H7 (cell line): ENCODE results near the gene TMEM234. TPM values are rescaled to one million over a fixed set of nuclear protein-coding genes. Genes with fewer than 3 reads are reported as not detected.

Experiments
- DNase-seq: peaks from one replicate; pipeline ENCODE4 v3.0.0; 2012
- H3K27me3 ChIP-seq: 2 replicates; pipeline ENCODE4 v1.6.0; 2011; ENCODE audit warnings: mild to moderate bottlenecking, low read length; ENCODE audit not compliant: control insufficient read depth, insufficient read depth
- H3K36me3 ChIP-seq: replicated peaks from 2 replicates; pipeline ENCODE4 v1.5.1; 2011; ENCODE audit warnings: low read length; ENCODE audit not compliant: control insufficient read depth, insufficient read depth
- H3K4me3 ChIP-seq: 2 replicates; pipeline ENCODE4 v1.5.1; 2011; ENCODE audit warnings: low read depth, mild to moderate bottlenecking, control low read depth, low read length, moderate library complexity; ENCODE audit not compliant: insufficient read depth
- total RNA-seq: library from RNA; depleted of rRNA; stranded (reverse); fragments of >200 nt; shearing (Covaris generic); gene quantifications from 2 replicates; pipeline ENCODE4 v1.2.3, GENCODE V29; 2014; rRNA removed

The TMEM234 gene
- total RNA-seq, 1 experiment from 2014 or later = 11.8 TPM

DNA sequence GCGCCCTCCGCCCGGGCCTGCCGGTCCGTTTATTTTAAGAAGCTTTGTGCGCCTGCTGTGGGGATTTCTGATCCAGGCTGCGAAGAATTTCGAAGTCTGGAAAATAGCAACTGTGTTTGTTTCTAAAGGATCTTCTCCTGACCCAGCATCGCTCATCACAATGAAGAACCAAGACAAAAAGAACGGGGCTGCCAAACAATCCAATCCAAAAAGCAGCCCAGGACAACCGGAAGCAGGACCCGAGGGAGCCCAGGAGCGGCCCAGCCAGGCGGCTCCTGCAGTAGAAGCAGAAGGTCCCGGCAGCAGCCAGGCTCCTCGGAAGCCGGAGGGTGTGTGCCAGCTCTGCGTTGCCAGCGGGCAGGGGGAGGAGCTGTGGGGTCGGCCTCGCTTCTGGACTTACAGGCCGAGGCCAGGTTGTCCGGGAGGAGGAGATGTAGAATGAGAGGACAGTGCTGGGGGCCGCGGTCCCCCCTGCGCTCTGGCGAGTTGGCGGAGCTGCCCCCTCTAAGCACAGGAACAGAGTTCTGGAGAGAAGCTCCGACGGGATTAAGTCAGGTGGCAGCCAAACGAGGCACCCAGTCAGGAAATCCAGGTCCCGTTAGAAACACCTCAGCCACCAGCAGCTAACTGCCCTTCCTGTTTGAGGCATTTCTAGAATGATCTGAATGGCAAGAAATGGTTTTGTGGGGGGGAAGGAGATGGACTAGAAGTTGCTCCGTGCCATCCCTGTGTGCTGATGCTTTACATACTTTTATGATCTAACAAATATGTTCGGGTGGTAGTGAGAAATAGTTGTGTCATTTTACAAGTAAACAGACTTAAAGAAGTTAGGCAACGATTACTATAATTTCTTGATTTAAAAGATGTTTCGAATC lies 41.7 kb downstream of the TMEM234 start:
- peak overlapping the region; percentile 75 for H3K4me3 ChIP-seq
- peaks cover 19% of the 10 kb centered on the region for H3K36me3 ChIP-seq
- DNase-seq = peak; percentile 87
- no peaks in the 10 kb centered on the region for H3K27me3 ChIP-seq

DNA sequence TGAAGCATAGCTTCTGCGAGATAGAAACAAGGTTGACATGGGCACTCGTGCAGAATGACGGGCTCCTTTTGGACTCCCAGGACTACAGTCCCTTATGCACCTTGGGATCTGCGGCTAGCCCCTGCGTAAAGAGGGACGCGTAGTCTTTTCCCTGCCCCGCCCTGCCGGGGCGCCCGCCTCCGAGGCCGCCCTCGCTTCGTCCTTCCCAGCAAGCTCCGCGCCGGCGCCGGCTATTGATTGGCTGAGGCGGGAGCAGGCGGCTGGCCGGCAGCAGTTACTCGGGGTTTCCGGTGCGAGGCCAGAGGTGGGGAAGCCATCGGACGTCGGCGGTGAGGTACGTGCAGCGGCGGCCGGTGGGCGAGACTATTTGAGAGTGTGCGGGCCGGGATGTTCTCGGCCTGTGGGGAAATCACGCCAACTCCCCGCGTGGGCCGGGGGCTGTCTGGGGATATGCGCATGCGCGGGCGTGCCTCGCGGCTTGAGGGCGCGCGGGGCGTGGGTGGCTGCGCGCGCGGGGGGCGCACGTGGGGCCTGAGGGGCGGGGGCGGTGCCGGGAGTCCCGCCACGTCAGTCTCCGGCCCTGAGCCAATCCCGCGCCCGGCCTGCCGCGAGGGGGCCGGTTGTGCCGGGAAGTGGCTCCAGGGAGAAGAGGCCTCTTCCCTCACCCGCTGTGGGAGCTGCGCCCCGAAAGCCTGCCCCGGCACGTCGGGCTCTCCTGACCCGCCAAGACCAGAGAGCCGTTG lies 42.5 kb downstream of the TMEM234 start, which contains the start of gene TXLNA:
Gene TXLNA (plus strand): TSS at position 233 of the 743 bp plus-strand sequence. CDS start 671 bp downstream, outside the sequence.
- H3K27me3 ChIP-seq = no peaks in the 10 kb centered on the region
- peak within 1 kb of the TSS; percentile 75 for H3K4me3 ChIP-seq
- H3K36me3 ChIP-seq = peaks cover 15% of the 10 kb centered on the region
- DNase-seq = peak; percentile 98

GRCh38 chr1:32179193-32179442 lies 43.0 kb downstream of the TMEM234 start:
- peaks cover 13% of the 10 kb centered on the region for H3K36me3 ChIP-seq
- peak overlapping the region; percentile 75 for H3K4me3 ChIP-seq
- DNase-seq = no peak

DNA sequence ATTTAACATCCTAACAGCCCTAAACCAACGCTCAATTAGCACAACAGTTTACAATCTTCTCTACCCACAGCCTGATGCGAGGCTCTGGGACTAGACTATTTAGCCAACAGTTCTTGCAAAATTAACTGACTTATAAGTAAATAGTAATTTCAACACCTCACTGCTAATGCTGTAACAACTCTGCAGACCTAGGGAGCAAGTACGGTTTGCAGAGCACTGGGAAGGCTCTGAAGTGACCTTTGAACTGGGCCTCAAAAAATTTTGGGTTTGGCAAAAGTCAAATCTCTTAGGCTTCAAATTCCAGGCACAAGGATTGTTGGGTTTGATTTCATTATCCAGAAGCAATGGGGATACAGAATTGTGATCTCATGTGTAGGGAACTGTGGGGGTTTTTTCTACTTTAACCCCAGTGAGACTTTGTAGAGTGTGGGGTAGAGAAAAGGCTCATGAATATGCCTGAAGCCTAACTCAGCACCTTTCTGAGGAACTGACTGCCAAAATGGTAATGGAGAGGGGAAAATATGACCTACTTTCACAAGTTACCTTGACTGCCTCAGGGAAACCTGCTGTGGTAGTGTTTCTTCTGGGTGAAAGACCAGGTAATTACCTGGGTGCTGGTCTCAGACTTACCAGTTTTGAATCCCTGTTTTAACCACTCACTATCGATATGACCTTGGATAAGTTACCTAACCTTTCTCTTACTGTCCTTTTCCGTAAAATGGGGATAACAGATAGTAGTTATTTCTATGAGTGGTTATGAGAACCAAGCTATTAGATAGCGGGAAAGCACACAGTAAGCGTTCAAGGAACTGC lies 43.6 kb downstream of the TMEM234 start:
- Histone ChIP-seq H3K4me3 (no peak overlapping the region; the same call in 1 of the 2 replicates), H3K36me3 (peaks cover 11% of the 10 kb centered on the region), H3K27me3 (no peaks in the 10 kb centered on the region)
- DNase-seq = no peak

More at GRCh38 chr1:32179193-32179442, 43.0 kb downstream of the TMEM234 start:
- no peaks in the 10 kb centered on the region for H3K27me3 ChIP-seq

DNA sequence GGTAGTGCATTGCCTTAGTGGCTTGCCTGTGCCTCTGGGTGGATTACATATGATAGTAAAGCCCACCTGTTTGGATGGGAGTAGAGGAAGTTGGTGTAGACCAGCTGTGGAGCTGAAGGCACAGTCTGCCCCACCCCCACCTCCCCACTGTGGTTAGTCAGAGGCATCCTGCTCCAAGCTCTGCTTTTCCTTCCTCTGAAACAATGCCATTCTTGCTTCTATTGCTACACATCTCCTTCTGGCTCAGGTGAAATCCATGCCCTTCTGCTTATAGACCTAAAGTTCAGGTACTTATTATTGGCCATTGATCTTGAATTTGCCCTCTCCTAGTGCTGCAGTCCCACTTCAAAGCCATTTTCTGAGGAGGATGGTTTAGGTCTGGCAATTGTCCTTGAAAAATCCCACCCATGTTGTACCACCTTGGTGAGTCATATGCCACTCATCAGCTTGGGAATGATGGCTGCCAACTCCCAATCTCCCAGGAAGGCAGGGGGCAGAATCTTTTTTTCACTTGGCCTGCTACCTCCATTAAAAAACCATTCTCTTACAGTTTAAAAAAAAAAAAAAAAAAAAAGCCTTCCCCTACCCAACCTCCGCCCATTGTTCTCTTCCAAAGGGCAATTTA lies 49.4 kb downstream of the TMEM234 start:
- no peak for DNase-seq
- H3K36me3 ChIP-seq = peaks cover 32% of the 10 kb centered on the region
- H3K27me3 ChIP-seq = no peaks in the 10 kb centered on the region
- no peak overlapping the region for H3K4me3 ChIP-seq

DNA sequence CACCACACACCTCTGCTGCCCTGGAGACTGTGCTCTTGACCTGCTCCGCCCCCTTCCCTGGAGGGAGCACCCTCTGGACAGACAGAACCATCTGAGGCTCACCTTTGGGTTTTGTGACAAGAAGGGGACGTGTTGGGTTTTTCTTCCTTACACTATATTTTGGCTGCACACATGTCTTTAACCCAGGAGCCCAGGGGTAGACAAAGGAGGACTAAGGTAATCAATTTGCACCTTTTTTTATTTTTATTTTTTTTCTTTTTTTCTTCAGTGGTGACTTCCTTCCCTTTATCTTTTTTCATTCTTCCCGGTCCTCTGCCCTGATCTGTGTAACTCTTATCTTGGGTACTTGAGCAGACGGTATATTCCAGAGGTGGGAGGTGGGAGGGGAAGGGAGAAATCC lies 51.2 kb downstream of the TMEM234 start:
- H3K27me3 ChIP-seq = no peaks in the 10 kb centered on the region
- DNase-seq = no peak
- H3K36me3 ChIP-seq = peaks cover 41% of the 10 kb centered on the region
- H3K4me3 ChIP-seq = no peak overlapping the region

Other genes starting within 250 kb of the TMEM234 start
- gene KHDRBS1, start 208.5 kb downstream of the TMEM234 start, total RNA-seq = 84.7 and 108 TPM in 2 replicates
- 11.1 and 14.3 TPM in 2 replicates for gene TMEM39B, start 149.4 kb downstream of the TMEM234 start, total RNA-seq
- 101 and 111 TPM in 2 replicates for gene KPNA6, start 114.3 kb downstream of the TMEM234 start, total RNA-seq
- gene TXLNA, start 42.7 kb downstream of the TMEM234 start, total RNA-seq = 70.2 and 77.3 TPM in 2 replicates
- gene CCDC28B, start 21.8 kb downstream of the TMEM234 start, total RNA-seq = 56.0 and 57.8 TPM in 2 replicates
- gene IQCC, start 16.7 kb downstream of the TMEM234 start, total RNA-seq = 8.3 and 8.7 TPM in 2 replicates
- gene DCDC2B, start 13.3 kb downstream of the TMEM234 start, total RNA-seq = not detected in 2 replicates
- 458 and 547 TPM in 2 replicates for gene EIF3I, start 54 bp upstream of the TMEM234 start, total RNA-seq
- 3.1 and 4.1 TPM in 2 replicates for gene FAM167B, start 24.9 kb upstream of the TMEM234 start, total RNA-seq
- gene LCK, start 28.9 kb upstream of the TMEM234 start, total RNA-seq = 70.5 and 75.8 TPM in 2 replicates
- gene HDAC1, start 69.7 kb upstream of the TMEM234 start, total RNA-seq = 133 and 151 TPM in 2 replicates
- 478 and 603 TPM in 2 replicates for gene MARCKSL1, start 113.9 kb upstream of the TMEM234 start, total RNA-seq
- 4.0 and 8.2 TPM in 2 replicates for gene FAM229A, start 140.1 kb upstream of the TMEM234 start, total RNA-seq
- gene TSSK3, start 140.2 kb upstream of the TMEM234 start, total RNA-seq = 1.2 and 3.7 TPM in 2 replicates
- 91.5 and 97.8 TPM in 2 replicates for gene BSDC1, start 172.1 kb upstream of the TMEM234 start, total RNA-seq
- gene ZBTB8B, start 242.7 kb upstream of the TMEM234 start, total RNA-seq = 1.4 and 2.4 TPM in 2 replicates